ENCODE measurements around the gene DOCK4.

Gene DOCK4

DNA sequence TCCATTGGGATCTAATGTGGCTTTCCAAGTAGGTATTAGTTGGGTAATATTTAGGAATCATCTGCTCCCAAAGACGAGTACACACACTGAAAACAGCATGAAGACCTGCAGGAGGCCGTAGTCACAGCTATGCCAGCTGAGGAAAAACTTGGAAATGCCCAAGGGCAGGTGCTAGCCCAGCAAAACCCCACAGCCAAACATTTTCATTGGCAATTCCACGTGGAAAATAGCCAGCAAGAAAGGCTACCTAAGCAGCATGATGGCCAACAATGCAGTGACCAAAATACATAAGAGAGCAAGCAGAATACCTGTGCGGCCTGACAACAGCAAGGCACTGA is 32.7 kb downstream of the DOCK4 start:
- CTCF ChIA-PET: no interaction called here
- DNase-seq (ENCODE audit: extremely low spot score): no peak
- TF ChIP-seq FOXM1 (IDR thresholded peaks at IDR 0.05; ENCODE audit: borderline replicate concordance) (no peak), FOXK2 (IDR thresholded peaks at IDR 0.05) (no peak), NFRKB (IDR thresholded peaks at IDR 0.05) (no peak), LEF1 (IDR thresholded peaks at IDR 0.05; ENCODE audit: borderline replicate concordance) (no peak), SUZ12 (IDR thresholded peaks at IDR 0.05) (no peak), TARDBP (IDR thresholded peaks at IDR 0.05) (no peak), PKNOX1 (IDR thresholded peaks at IDR 0.05) (no peak), ELF4 (IDR thresholded peaks at IDR 0.05) (no peak), ARNT (IDR thresholded peaks at IDR 0.05) (no peak), CTBP1 (IDR thresholded peaks at IDR 0.05; ENCODE audit: borderline replicate concordance) (no peak), BHLHE40 (IDR thresholded peaks at IDR 0.05; ENCODE audit: borderline replicate concordance) (no peak), L3MBTL2 (conservative IDR thresholded peaks at IDR 0.05) (no peak), ZNF384 (IDR thresholded peaks at IDR 0.05) (no peak)
- POLR2A ChIA-PET: no interaction called here

DNA sequence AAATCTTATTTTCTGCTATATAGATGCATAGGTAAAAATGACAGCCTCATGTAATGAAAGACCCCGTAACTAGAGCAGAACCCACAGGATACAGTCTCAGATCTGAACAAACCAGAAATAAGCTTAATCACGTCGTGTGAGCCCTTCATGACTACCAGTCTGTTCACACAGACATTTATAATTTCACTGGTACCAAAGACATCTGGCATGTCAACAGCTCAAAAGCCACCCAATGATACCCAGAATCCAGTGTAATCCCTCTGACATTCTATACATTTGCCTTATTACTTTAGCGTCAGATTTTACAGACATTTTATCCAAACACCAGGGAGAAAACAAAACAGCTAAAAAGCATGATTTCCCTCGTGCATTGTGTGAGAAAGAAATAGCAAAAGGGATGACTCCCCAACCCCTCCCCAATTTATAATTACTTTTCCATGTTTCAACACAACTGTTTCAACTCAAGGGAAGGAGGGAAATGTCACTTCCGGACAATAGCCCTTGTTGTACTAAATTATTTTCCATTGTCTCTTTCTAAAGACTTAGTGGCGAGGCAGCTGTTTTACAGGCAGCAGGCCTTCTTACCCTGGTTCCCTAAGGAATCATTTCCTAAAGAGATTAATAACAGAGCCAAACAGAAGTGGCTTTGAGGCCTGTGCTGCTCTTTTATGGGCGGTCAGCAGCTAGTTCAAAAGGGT is 33.2 kb downstream of the DOCK4 start:
- CTCF ChIA-PET: no interaction called here
- POLR2A ChIA-PET: no interaction called here
- DNase-seq (ENCODE audit: extremely low spot score): no peak
- TF ChIP-seq TARDBP (IDR thresholded peaks at IDR 0.05) (no peak), HDGF (IDR thresholded peaks at IDR 0.05; ENCODE audit: borderline replicate concordance) (no peak), ZNF384 (IDR thresholded peaks at IDR 0.05) (no peak), LEF1 (IDR thresholded peaks at IDR 0.05; ENCODE audit: borderline replicate concordance) (no peak), ARNT (IDR thresholded peaks at IDR 0.05) (no peak), FOXK2 (IDR thresholded peaks at IDR 0.05) (no peak), FOXA1 (IDR thresholded peaks at IDR 0.05) (no peak), BHLHE40 (IDR thresholded peaks at IDR 0.05; ENCODE audit: borderline replicate concordance) (no peak), NFRKB (IDR thresholded peaks at IDR 0.05) (no peak), SUZ12 (IDR thresholded peaks at IDR 0.05) (no peak), SP1 (IDR thresholded peaks at IDR 0.05) (no peak), FOXM1 (IDR thresholded peaks at IDR 0.05; ENCODE audit: borderline replicate concordance) (no peak), L3MBTL2 (conservative IDR thresholded peaks at IDR 0.05) (no peak), PKNOX1 (IDR thresholded peaks at IDR 0.05) (no peak), CTBP1 (IDR thresholded peaks at IDR 0.05; ENCODE audit: borderline replicate concordance) (no peak)

- no peak for TF ChIP-seq FOXM1 (IDR thresholded peaks at IDR 0.05; ENCODE audit: borderline replicate concordance)
- no peak for TF ChIP-seq ARNT (IDR thresholded peaks at IDR 0.05)
- TF ChIP-seq SUZ12 (IDR thresholded peaks at IDR 0.05): no peak
- TF ChIP-seq BHLHE40 (IDR thresholded peaks at IDR 0.05; ENCODE audit: borderline replicate concordance): no peak
- no peak for TF ChIP-seq CTBP1 (IDR thresholded peaks at IDR 0.05; ENCODE audit: borderline replicate concordance)
- no peak for TF ChIP-seq NFRKB (IDR thresholded peaks at IDR 0.05)
- TF ChIP-seq TARDBP (IDR thresholded peaks at IDR 0.05): no peak
- no peak for TF ChIP-seq FOXA1 (IDR thresholded peaks at IDR 0.05)
- no peak for TF ChIP-seq PKNOX1 (IDR thresholded peaks at IDR 0.05)
- no peak for TF ChIP-seq ELF4 (IDR thresholded peaks at IDR 0.05)
- no peak for TF ChIP-seq L3MBTL2 (conservative IDR thresholded peaks at IDR 0.05)
- TF ChIP-seq FOXK2 (IDR thresholded peaks at IDR 0.05): no peak
- no peak for TF ChIP-seq HDGF (IDR thresholded peaks at IDR 0.05; ENCODE audit: borderline replicate concordance)
- POLR2A ChIA-PET: no interaction called here
- CTCF ChIA-PET: no interaction called here
- no peak for DNase-seq (ENCODE audit: extremely low spot score)
These were observed 34.5 kb downstream of the DOCK4 start for GRCh38 chr7:112171673-112172072.

DNA sequence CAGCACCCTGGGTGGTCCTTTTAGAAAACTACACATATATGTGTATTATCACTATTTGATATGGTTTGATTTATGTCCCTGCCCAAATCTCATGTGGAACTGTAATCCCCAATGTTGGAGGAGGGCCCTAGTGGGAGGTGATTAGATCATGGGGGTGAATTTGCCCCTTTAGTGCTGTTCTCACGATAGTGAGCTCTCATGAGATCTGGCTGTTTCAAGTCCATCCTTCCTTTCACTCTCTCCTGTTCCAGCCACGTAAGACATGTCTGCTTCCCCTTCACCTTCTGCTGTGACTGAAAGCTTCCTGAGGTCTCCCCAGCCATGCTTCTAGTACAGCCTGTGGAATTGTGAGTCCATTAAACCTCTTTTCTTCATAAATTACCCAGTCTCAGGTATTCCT is 37.3 kb downstream of the DOCK4 start:
- DNase-seq (ENCODE audit: extremely low spot score): no peak
- TF ChIP-seq FOXK2 (IDR thresholded peaks at IDR 0.05): no peak
- TF ChIP-seq NFRKB (IDR thresholded peaks at IDR 0.05): no peak
- TF ChIP-seq BHLHE40 (IDR thresholded peaks at IDR 0.05; ENCODE audit: borderline replicate concordance): no peak
- TF ChIP-seq ARNT (IDR thresholded peaks at IDR 0.05): no peak
- TF ChIP-seq HDGF (IDR thresholded peaks at IDR 0.05; ENCODE audit: borderline replicate concordance): no peak
- no peak for TF ChIP-seq TARDBP (IDR thresholded peaks at IDR 0.05)
- TF ChIP-seq FOXM1 (IDR thresholded peaks at IDR 0.05; ENCODE audit: borderline replicate concordance): no peak
- TF ChIP-seq ZNF384 (IDR thresholded peaks at IDR 0.05): no peak
- no peak for TF ChIP-seq L3MBTL2 (conservative IDR thresholded peaks at IDR 0.05)
- TF ChIP-seq PKNOX1 (IDR thresholded peaks at IDR 0.05): no peak
- no peak for TF ChIP-seq ELF4 (IDR thresholded peaks at IDR 0.05)
- no peak for TF ChIP-seq SP1 (IDR thresholded peaks at IDR 0.05)
- CTCF ChIA-PET: no interaction called here
- POLR2A ChIA-PET: no interaction called here

DNA sequence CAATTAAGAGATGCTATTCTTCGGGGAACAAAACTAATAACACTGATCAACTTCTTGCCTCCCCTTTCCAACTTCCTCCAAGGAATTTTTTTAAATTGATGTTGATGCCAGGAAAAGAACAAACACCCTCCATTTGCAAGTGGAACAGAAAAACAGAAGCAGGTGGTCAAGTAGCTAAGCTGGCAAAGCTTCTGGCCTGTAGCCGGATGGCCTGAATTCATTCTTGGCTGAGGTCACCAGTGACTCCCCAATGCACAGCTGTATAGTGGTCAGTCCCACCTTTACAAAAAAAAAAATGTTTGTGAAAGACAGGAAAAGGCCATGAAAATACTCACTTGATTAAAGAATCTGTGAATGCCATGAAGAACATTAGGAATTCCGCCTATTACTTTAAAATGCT is 39.1 kb downstream of the DOCK4 start:
- no peak for DNase-seq (ENCODE audit: extremely low spot score)
- TF ChIP-seq SP1 (IDR thresholded peaks at IDR 0.05) (no peak), CTBP1 (IDR thresholded peaks at IDR 0.05; ENCODE audit: borderline replicate concordance) (no peak), BHLHE40 (IDR thresholded peaks at IDR 0.05; ENCODE audit: borderline replicate concordance) (no peak)
- ChIA-PET POLR2A (no interaction called here), CTCF (no interaction called here)
